Parathyroid adenoma (tissue), 2 donors: Measurements from ENCODE around the gene SPRING1.

Source experiments
- H2AFZ ChIP-seq: fragments of 300-600 bp; sonication (generic); one replicate; pipeline ENCODE4 v1.7.0; 2017; ENCODE audit warnings: antibody characterized with exemption, mild to moderate bottlenecking
- H3K27ac ChIP-seq: fragments of 300-600 bp; sonication (generic); one replicate; pipeline ENCODE4 v1.7.0; 2017
- H3K27me3 ChIP-seq: fragments of 300-600 bp; sonication (generic); one replicate; pipeline ENCODE4 v1.7.0; 2017; ENCODE audit warnings: low read length; ENCODE audit not compliant: control insufficient read depth, insufficient read depth
- H3K36me3 ChIP-seq: fragments of 300-600 bp; sonication (generic); one replicate; pipeline ENCODE4 v1.7.0; 2017; ENCODE audit warnings: low read length; ENCODE audit not compliant: control insufficient read depth, insufficient read depth
- H3K4me1 ChIP-seq: fragments of 300-600 bp; sonication (generic); one replicate; pipeline ENCODE4 v1.7.0; 2017; ENCODE audit warnings: control low read depth
- H3K4me2 ChIP-seq: fragments of 300-600 bp; sonication (generic); one replicate; pipeline ENCODE4 v1.7.0; 2017; ENCODE audit warnings: low read length
- H3K4me3 ChIP-seq: fragments of 300-600 bp; sonication (generic); one replicate; pipeline ENCODE4 v1.7.0; 2017; ENCODE audit warnings: low read depth, low read length
- H3K79me2 ChIP-seq: fragments of 300-600 bp; sonication (generic); one replicate; pipeline ENCODE4 v1.7.0; 2017; ENCODE audit warnings: control low read depth
- H3K9ac ChIP-seq: fragments of 300-600 bp; sonication (generic); one replicate; pipeline ENCODE4 v1.7.0; 2017; ENCODE audit warnings: mild to moderate bottlenecking
- H3K9me3 ChIP-seq: fragments of 300-600 bp; sonication (generic); one replicate; pipeline ENCODE4 v1.7.0; 2017; ENCODE audit warnings: low read length; ENCODE audit not compliant: control insufficient read depth
- TF ChIP-seq, protein P1 (sequence below): fragments of 300-600 bp; sonication (generic); IDR thresholded peaks from one replicate; pipeline ENCODE4 v1.7.0; 2017; ENCODE audit warnings: antibody characterized with exemption, mild to moderate bottlenecking
- donor health status: primary hyperparathyroidism.

SPRING1 gene

DNA sequence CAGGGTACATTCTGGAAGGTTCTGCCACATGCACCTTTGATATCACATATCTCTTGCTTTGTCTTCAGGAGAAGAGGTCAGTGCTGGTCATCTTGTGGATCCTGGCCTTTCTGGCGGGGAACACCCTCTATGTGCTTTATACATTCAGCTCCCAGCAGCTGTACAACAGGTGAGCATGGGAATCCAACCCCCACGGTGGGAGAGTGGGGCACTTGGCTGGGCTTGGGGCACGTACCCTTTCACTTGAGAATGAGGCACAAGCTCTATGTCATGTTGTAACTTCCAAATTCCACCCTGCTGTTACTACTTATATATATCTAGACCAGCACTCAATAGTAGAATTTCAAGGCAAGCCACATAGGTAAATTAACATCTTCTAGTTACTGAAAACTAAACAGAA lies 28.9 kb upstream of the SPRING1 start:
- no peak overlapping the region for H3K4me3 ChIP-seq
- H3K4me1 ChIP-seq: no peaks in the 10 kb centered on the region
- H3K27ac ChIP-seq: no peak overlapping the region
- no peaks in the 10 kb centered on the region for H3K27me3 ChIP-seq
- H3K4me2 ChIP-seq: no peak overlapping the region
- no peak overlapping the region for H2AFZ ChIP-seq
- no peaks in the 10 kb centered on the region for H3K79me2 ChIP-seq
- no peaks in the 10 kb centered on the region for H3K36me3 ChIP-seq
- H3K9me3 ChIP-seq: no peaks in the 10 kb centered on the region
- TF ChIP-seq, protein P1, sequence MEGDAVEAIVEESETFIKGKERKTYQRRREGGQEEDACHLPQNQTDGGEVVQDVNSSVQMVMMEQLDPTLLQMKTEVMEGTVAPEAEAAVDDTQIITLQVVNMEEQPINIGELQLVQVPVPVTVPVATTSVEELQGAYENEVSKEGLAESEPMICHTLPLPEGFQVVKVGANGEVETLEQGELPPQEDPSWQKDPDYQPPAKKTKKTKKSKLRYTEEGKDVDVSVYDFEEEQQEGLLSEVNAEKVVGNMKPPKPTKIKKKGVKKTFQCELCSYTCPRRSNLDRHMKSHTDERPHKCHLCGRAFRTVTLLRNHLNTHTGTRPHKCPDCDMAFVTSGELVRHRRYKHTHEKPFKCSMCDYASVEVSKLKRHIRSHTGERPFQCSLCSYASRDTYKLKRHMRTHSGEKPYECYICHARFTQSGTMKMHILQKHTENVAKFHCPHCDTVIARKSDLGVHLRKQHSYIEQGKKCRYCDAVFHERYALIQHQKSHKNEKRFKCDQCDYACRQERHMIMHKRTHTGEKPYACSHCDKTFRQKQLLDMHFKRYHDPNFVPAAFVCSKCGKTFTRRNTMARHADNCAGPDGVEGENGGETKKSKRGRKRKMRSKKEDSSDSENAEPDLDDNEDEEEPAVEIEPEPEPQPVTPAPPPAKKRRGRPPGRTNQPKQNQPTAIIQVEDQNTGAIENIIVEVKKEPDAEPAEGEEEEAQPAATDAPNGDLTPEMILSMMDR: no peak
- H3K9ac ChIP-seq: no peak overlapping the region

DNA sequence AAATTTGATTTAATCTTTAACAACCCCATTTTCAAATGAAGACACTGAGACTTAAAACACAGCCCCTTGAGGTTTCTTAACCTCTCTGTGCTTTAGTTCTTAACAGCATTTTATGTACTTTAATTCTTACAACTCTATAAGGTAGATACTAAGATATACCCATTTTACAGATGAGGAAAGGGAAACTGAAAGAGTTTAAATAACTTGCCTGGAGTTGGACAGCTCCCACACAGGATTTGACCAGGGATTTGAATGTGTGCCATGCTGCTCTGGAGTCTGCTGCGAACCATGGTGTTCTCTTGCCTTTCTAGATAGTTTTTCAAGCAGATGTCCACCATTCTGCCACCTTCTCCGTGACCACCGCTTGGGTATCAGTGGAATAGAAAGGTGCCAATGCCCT lies 28.4 kb upstream of the SPRING1 start:
- Histone ChIP-seq H3K27me3 (no peaks in the 10 kb centered on the region), H3K27ac (no peak overlapping the region), H3K4me1 (no peaks in the 10 kb centered on the region), H3K4me3 (no peak overlapping the region), H3K9ac (no peak overlapping the region), H3K36me3 (no peaks in the 10 kb centered on the region), H3K79me2 (no peaks in the 10 kb centered on the region), H3K9me3 (no peaks in the 10 kb centered on the region), H3K4me2 (no peak overlapping the region), H2AFZ (no peak overlapping the region)
- TF ChIP-seq, protein P1: no peak

DNA sequence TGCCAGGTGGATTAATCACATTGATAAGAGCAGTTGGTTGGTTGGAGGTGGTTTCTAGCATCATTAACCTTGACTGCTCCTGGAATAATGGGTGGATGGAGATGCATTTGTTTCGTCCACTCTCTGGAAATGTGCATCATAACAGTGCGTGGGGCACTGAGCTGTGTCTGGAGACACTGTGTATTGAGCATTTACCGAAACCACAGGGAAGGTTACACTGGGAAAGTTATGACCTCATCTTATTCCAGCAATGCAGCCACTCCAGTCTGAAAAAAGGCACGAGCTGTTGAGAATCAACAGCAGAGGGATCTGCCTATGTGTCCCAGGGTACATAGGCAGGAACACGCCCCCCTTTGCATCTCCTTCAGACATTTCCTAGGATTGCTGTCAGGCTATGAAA lies 27.4 kb upstream of the SPRING1 start:
- Histone ChIP-seq H3K27me3 (no peaks in the 10 kb centered on the region), H3K36me3 (no peaks in the 10 kb centered on the region), H2AFZ (no peak overlapping the region), H3K79me2 (no peaks in the 10 kb centered on the region), H3K4me1 (no peaks in the 10 kb centered on the region), H3K9me3 (no peaks in the 10 kb centered on the region), H3K9ac (no peak overlapping the region), H3K27ac (no peak overlapping the region), H3K4me3 (no peak overlapping the region), H3K4me2 (no peak overlapping the region)
- TF ChIP-seq, protein P1: no peak

DNA sequence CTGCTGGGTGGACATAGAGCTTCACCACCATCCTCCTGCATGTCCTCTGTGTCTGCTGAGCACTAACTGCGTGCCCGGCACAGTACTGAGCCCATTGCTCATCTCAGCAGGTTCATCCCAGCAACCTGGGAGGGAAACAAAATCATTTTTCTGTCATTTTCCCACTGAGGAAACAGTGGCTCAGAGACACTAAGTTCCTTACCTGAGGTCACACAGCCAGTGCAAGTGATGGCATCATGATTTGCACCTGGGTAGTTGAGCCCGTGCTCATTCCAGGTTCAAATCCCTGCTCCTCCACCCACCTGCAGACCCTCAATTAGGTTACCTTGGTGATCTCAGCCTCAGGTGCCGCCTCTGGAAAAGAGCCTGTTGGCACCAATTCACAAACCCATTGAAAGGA lies 23.6 kb upstream of the SPRING1 start:
- no peaks in the 10 kb centered on the region for H3K27me3 ChIP-seq
- H2AFZ ChIP-seq: no peak overlapping the region
- TF ChIP-seq, protein P1: no peak
- H3K79me2 ChIP-seq: no peaks in the 10 kb centered on the region
- H3K36me3 ChIP-seq: no peaks in the 10 kb centered on the region
- no peak overlapping the region for H3K9ac ChIP-seq
- no peaks in the 10 kb centered on the region for H3K9me3 ChIP-seq
- H3K27ac ChIP-seq: no peak overlapping the region
- H3K4me2 ChIP-seq: no peak overlapping the region
- H3K4me3 ChIP-seq: no peak overlapping the region
- H3K4me1 ChIP-seq: no peaks in the 10 kb centered on the region

DNA sequence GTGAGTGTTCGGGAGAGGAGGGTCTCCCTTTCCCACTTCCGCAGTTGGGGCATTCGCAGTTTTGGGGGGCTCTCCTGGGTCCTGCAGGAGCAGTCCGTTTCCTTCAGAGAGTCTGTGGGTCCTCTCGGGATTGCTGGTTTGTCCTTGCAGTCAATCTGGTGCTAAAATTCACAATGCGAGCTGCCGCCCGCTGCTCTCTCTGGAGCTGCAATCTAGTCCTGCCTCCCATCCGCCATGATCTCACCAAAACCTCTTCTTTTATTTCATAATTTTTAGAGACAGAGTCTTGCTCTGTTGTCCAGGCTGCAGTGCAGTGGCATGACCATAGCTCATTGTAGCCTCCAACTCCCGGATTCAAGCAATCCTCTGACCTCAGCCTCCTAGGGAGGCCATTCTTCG lies 22.8 kb upstream of the SPRING1 start:
- no peaks in the 10 kb centered on the region for H3K36me3 ChIP-seq
- no peak overlapping the region for H3K4me3 ChIP-seq
- H3K9me3 ChIP-seq: no peaks in the 10 kb centered on the region
- no peak overlapping the region for H3K27ac ChIP-seq
- H3K4me1 ChIP-seq: no peaks in the 10 kb centered on the region
- H3K9ac ChIP-seq: no peak overlapping the region
- TF ChIP-seq, protein P1: no peak
- no peak overlapping the region for H2AFZ ChIP-seq
- H3K27me3 ChIP-seq: no peaks in the 10 kb centered on the region
- no peak overlapping the region for H3K4me2 ChIP-seq
- H3K79me2 ChIP-seq: no peaks in the 10 kb centered on the region
